Measurements from ENCODE around the gene ANGEL2.

The ANGEL2 gene

GRCh38 chr1:212950243-212951125 is 65.2 kb downstream of the ANGEL2 start, which contains the start of gene VASH2:
Gene VASH2 (plus strand): TSS chr1:212950541. CDS start chr1:212951543, 1,002 bp downstream.
- Histone ChIP-seq H3K27ac (ENCODE audit: low read length, poor library complexity, severe bottlenecking) (no peak within 1 kb of the TSS), H4K8ac (ENCODE audit: low read length) (peak within 1 kb of the TSS; percentile 7), H3K18ac (ENCODE audit: low read depth in 1 of 2, low read length in 2 of 2) (peak within 1 kb of the TSS in 1 of 2 experiments; percentile 67), H3K4me3 (ENCODE audit: insufficient read depth in 1 of 2, low read depth in 1 of 2, low read length in 2 of 2) (peak within 1 kb of the TSS; percentile 58 to 76), H3K36me3 (ENCODE audit: control insufficient read depth in 1 of 2, insufficient read depth in 2 of 2, low read depth in 1 of 2, low read length in 2 of 2) (no peaks in the 10 kb centered on the region), H3K27me3 (ENCODE audit: control insufficient read depth in 1 of 2, insufficient read depth in 1 of 2, low read length in 2 of 2) (peaks cover 0 to 76% of the 10 kb centered on the region in 2 experiments), H2BK15ac (ENCODE audit: low read depth, poor library complexity, severe bottlenecking) (no peak within 1 kb of the TSS), H2BK120ac (ENCODE audit: low read depth, low read length) (peak within 1 kb of the TSS; percentile 45), H3K14ac (ENCODE audit: low read length in 2 of 2) (no peak within 1 kb of the TSS), H3K4ac (ENCODE audit: low read depth in 1 of 2, low read length in 2 of 2) (peak within 1 kb of the TSS in 1 of 2 experiments; percentile 7), H4K91ac (ENCODE audit: low read length) (no peak within 1 kb of the TSS), H3K4me1 (ENCODE audit: control insufficient read depth, insufficient read depth, low read depth, low read length) (peaks cover 13% of the 10 kb centered on the region), H2BK5ac (ENCODE audit: low read depth, low read length, poor library complexity, severe bottlenecking) (no peak within 1 kb of the TSS), H3K79me1 (replicated peaks; ENCODE audit: low read length, poor library complexity, severe bottlenecking) (no peaks in the 10 kb centered on the region), H2AK5ac (ENCODE audit: low read length, severe bottlenecking) (no peak within 1 kb of the TSS), H2BK12ac (ENCODE audit: low read length in 2 of 2) (peak within 1 kb of the TSS in 1 of 2 experiments; percentile 61), H3K9ac (ENCODE audit: low read length) (peak within 1 kb of the TSS; percentile 41), H3K9me3 (ENCODE audit: control insufficient read depth, low read length) (peaks cover 5% of the 10 kb centered on the region), H3K23ac (ENCODE audit: low read length in 2 of 2) (no peak within 1 kb of the TSS), H2AFZ (ENCODE audit: low read depth, low read length) (peak within 1 kb of the TSS; percentile 72), H3K4me2 (ENCODE audit: low read length, poor library complexity, severe bottlenecking) (peak within 1 kb of the TSS; percentile 97)
- WGBS, result under 1% methylated on average over 59 of the region's 61 CpGs
- peak; percentile 84 for DNase-seq

- H3K4me2 ChIP-seq (ENCODE audit: low read length, poor library complexity, severe bottlenecking), result peak overlapping the region; percentile 97
- H4K8ac ChIP-seq (ENCODE audit: low read length), result no peak overlapping the region
- no peak overlapping the region for H2BK5ac ChIP-seq (ENCODE audit: low read depth, low read length, poor library complexity, severe bottlenecking)
- peaks cover 0 to 70% of the 10 kb centered on the region in 2 experiments for H3K27me3 ChIP-seq (ENCODE audit: control insufficient read depth in 1 of 2, insufficient read depth in 1 of 2, low read length in 2 of 2)
- DNase-seq, result no peak
- H3K9ac ChIP-seq (ENCODE audit: low read length), result peak overlapping the region; percentile 41
- peak overlapping the region; percentile 58 to 76 for H3K4me3 ChIP-seq (ENCODE audit: insufficient read depth in 1 of 2, low read depth in 1 of 2, low read length in 2 of 2)
- H3K14ac ChIP-seq (ENCODE audit: low read length in 2 of 2), result no peak overlapping the region
- no peak overlapping the region for H3K18ac ChIP-seq (ENCODE audit: low read depth in 1 of 2, low read length in 2 of 2)
- no peak overlapping the region for H2AK5ac ChIP-seq (ENCODE audit: low read length, severe bottlenecking)
- H3K27ac ChIP-seq (ENCODE audit: low read length, poor library complexity, severe bottlenecking), result no peak overlapping the region
- H3K4me1 ChIP-seq (ENCODE audit: control insufficient read depth, insufficient read depth, low read depth, low read length), result peaks cover 13% of the 10 kb centered on the region
- H3K36me3 ChIP-seq (ENCODE audit: control insufficient read depth in 1 of 2, insufficient read depth in 2 of 2, low read depth in 1 of 2, low read length in 2 of 2), result no peaks in the 10 kb centered on the region
- H2BK12ac ChIP-seq (ENCODE audit: low read length in 2 of 2), result no peak overlapping the region
- no peak overlapping the region for H4K91ac ChIP-seq (ENCODE audit: low read length)
- H2BK120ac ChIP-seq (ENCODE audit: low read depth, low read length), result no peak overlapping the region
- no peaks in the 10 kb centered on the region for H3K79me1 ChIP-seq (replicated peaks; ENCODE audit: low read length, poor library complexity, severe bottlenecking)
- H2BK15ac ChIP-seq (ENCODE audit: low read depth, poor library complexity, severe bottlenecking), result no peak overlapping the region
- H3K9me3 ChIP-seq (ENCODE audit: control insufficient read depth, low read length), result peaks cover 5% of the 10 kb centered on the region
- peak overlapping the region; percentile 72 for H2AFZ ChIP-seq (ENCODE audit: low read depth, low read length)
- no peak overlapping the region for H3K4ac ChIP-seq (ENCODE audit: low read depth in 1 of 2, low read length in 2 of 2)
- no peak overlapping the region for H3K23ac ChIP-seq (ENCODE audit: low read length in 2 of 2)
- WGBS, result 47% methylated on average over 2 of the region's 2 CpGs
Measured at GRCh38 chr1:212949771-212950170, 65.9 kb downstream of the ANGEL2 start.

GRCh38 chr1:212946872-212947271 is 68.8 kb downstream of the ANGEL2 start:
- H2BK12ac ChIP-seq (ENCODE audit: low read length in 2 of 2), result no peak overlapping the region
- H4K91ac ChIP-seq (ENCODE audit: low read length), result no peak overlapping the region
- H2BK15ac ChIP-seq (ENCODE audit: low read depth, poor library complexity, severe bottlenecking), result no peak overlapping the region
- no peak overlapping the region for H3K23ac ChIP-seq (ENCODE audit: low read length in 2 of 2)
- H3K79me1 ChIP-seq (replicated peaks; ENCODE audit: low read length, poor library complexity, severe bottlenecking), result no peaks in the 10 kb centered on the region
- H3K14ac ChIP-seq (ENCODE audit: low read length in 2 of 2), result no peak overlapping the region
- H3K9me3 ChIP-seq (ENCODE audit: control insufficient read depth, low read length), result peaks cover 6% of the 10 kb centered on the region
- H2BK120ac ChIP-seq (ENCODE audit: low read depth, low read length), result no peak overlapping the region
- H3K4me2 ChIP-seq (ENCODE audit: low read length, poor library complexity, severe bottlenecking), result no peak overlapping the region
- H2AK5ac ChIP-seq (ENCODE audit: low read length, severe bottlenecking), result no peak overlapping the region
- no peak overlapping the region for H3K4ac ChIP-seq (ENCODE audit: low read depth in 1 of 2, low read length in 2 of 2)
- H3K4me3 ChIP-seq (ENCODE audit: insufficient read depth in 1 of 2, low read depth in 1 of 2, low read length in 2 of 2), result no peak overlapping the region
- no peak overlapping the region for H3K18ac ChIP-seq (ENCODE audit: low read depth in 1 of 2, low read length in 2 of 2)
- H3K9ac ChIP-seq (ENCODE audit: low read length), result no peak overlapping the region
- no peak overlapping the region for H3K27ac ChIP-seq (ENCODE audit: low read length, poor library complexity, severe bottlenecking)
- H3K36me3 ChIP-seq (ENCODE audit: control insufficient read depth in 1 of 2, insufficient read depth in 2 of 2, low read depth in 1 of 2, low read length in 2 of 2), result no peaks in the 10 kb centered on the region
- no peak for DNase-seq
- peaks cover 13% of the 10 kb centered on the region for H3K4me1 ChIP-seq (ENCODE audit: control insufficient read depth, insufficient read depth, low read depth, low read length)
- H4K8ac ChIP-seq (ENCODE audit: low read length), result no peak overlapping the region
- H3K27me3 ChIP-seq (ENCODE audit: control insufficient read depth in 1 of 2, insufficient read depth in 1 of 2, low read length in 2 of 2), result peaks cover 0 to 44% of the 10 kb centered on the region in 2 experiments
- no peak overlapping the region for H2AFZ ChIP-seq (ENCODE audit: low read depth, low read length)
- no peak overlapping the region for H2BK5ac ChIP-seq (ENCODE audit: low read depth, low read length, poor library complexity, severe bottlenecking)

- no peak for DNase-seq
- H3K27me3 ChIP-seq (ENCODE audit: control insufficient read depth in 1 of 2, insufficient read depth in 1 of 2, low read length in 2 of 2), result peaks cover 0 to 33% of the 10 kb centered on the region in 2 experiments
- no peak overlapping the region for H3K4me2 ChIP-seq (ENCODE audit: low read length, poor library complexity, severe bottlenecking)
- no peak overlapping the region for H3K18ac ChIP-seq (ENCODE audit: low read depth in 1 of 2, low read length in 2 of 2)
- H2BK12ac ChIP-seq (ENCODE audit: low read length in 2 of 2), result no peak overlapping the region
- H2BK5ac ChIP-seq (ENCODE audit: low read depth, low read length, poor library complexity, severe bottlenecking), result no peak overlapping the region
- H2AFZ ChIP-seq (ENCODE audit: low read depth, low read length), result no peak overlapping the region
- H2BK120ac ChIP-seq (ENCODE audit: low read depth, low read length), result no peak overlapping the region
- H3K14ac ChIP-seq (ENCODE audit: low read length in 2 of 2), result no peak overlapping the region
- no peaks in the 10 kb centered on the region for H3K36me3 ChIP-seq (ENCODE audit: control insufficient read depth in 1 of 2, insufficient read depth in 2 of 2, low read depth in 1 of 2, low read length in 2 of 2)
- no peak overlapping the region for H3K23ac ChIP-seq (ENCODE audit: low read length in 2 of 2)
- H3K4me1 ChIP-seq (ENCODE audit: control insufficient read depth, insufficient read depth, low read depth, low read length), result peaks cover 4% of the 10 kb centered on the region
- H4K91ac ChIP-seq (ENCODE audit: low read length), result no peak overlapping the region
- no peak overlapping the region for H3K9ac ChIP-seq (ENCODE audit: low read length)
- H3K9me3 ChIP-seq (ENCODE audit: control insufficient read depth, low read length), result peaks cover 11% of the 10 kb centered on the region
- H3K27ac ChIP-seq (ENCODE audit: low read length, poor library complexity, severe bottlenecking), result no peak overlapping the region
- H3K4ac ChIP-seq (ENCODE audit: low read depth in 1 of 2, low read length in 2 of 2), result no peak overlapping the region
- WGBS, result 95% methylated on average over 3 of the region's 4 CpGs
- H2AK5ac ChIP-seq (ENCODE audit: low read length, severe bottlenecking), result no peak overlapping the region
- no peaks in the 10 kb centered on the region for H3K79me1 ChIP-seq (replicated peaks; ENCODE audit: low read length, poor library complexity, severe bottlenecking)
- H2BK15ac ChIP-seq (ENCODE audit: low read depth, poor library complexity, severe bottlenecking), result no peak overlapping the region
- H4K8ac ChIP-seq (ENCODE audit: low read length), result no peak overlapping the region
- no peak overlapping the region for H3K4me3 ChIP-seq (ENCODE audit: insufficient read depth in 1 of 2, low read depth in 1 of 2, low read length in 2 of 2)
Measured at GRCh38 chr1:212945463-212946160, 70.1 kb downstream of the ANGEL2 start.
